ENCODE measurements around the gene HOXB5.

- TF ChIP-seq CTCF (IDR thresholded peaks at IDR 0.05) (no peak), POLR2A (IDR thresholded peaks at IDR 0.05) (no peak)
Measured at GRCh38 chr17:48564188-48565021, 29.2 kb downstream of the HOXB5 start.
